NOMO-1 treated with DMSO at 0.1 percent for 48 hours (cell line): ENCODE data around the gene REEP1.

Source experiments
- DNase-seq: peaks from one replicate; lab custom pipeline; 2025; ENCODE audit not compliant: unreplicated experiment; lab: John Stamatoyannopoulos, UW

Gene REEP1

GRCh38 chr2:86226636-86227520 lies 110.5 kb downstream of the REEP1 start:
- no peak for DNase-seq

- peak; percentile 69 for DNase-seq
These were observed 111.4 kb downstream of the REEP1 start for GRCh38 chr2:86226070-86226469.

GRCh38 chr2:86225581-86225980 lies 111.8 kb downstream of the REEP1 start:
- peak; percentile 87 for DNase-seq

GRCh38 chr2:86224645-86225355 lies 112.6 kb downstream of the REEP1 start:
- DNase-seq: no peak

GRCh38 chr2:86223927-86224560 lies 113.4 kb downstream of the REEP1 start:
- DNase-seq: no peak

GRCh38 chr2:86223140-86223926 lies 114.1 kb downstream of the REEP1 start:
- DNase-seq: peak; percentile 13

- peak; percentile 66 for DNase-seq
These were observed 116.3 kb downstream of the REEP1 start for GRCh38 chr2:86221066-86221684.

- DNase-seq: no peak
These were observed 117.5 kb downstream of the REEP1 start for GRCh38 chr2:86219896-86220295.

- DNase-seq: no peak
These were observed 119.3 kb downstream of the REEP1 start for GRCh38 chr2:86218124-86218523.

- DNase-seq: peak; percentile 27
These were observed 120.6 kb downstream of the REEP1 start for GRCh38 chr2:86216575-86217555.

GRCh38 chr2:86214503-86214832 lies 123.0 kb downstream of the REEP1 start:
- no peak for DNase-seq

- DNase-seq: no peak
These were observed 123.5 kb downstream of the REEP1 start for GRCh38 chr2:86213699-86214502.

- no peak for DNase-seq
These were observed 124.4 kb downstream of the REEP1 start for GRCh38 chr2:86213056-86213455.

- DNase-seq: no peak
These were observed 125.6 kb downstream of the REEP1 start for GRCh38 chr2:86211796-86212188.

- no peak for DNase-seq
These were observed 126.2 kb downstream of the REEP1 start for GRCh38 chr2:86211033-86211795.

- DNase-seq: no peak
These were observed 133.0 kb downstream of the REEP1 start for GRCh38 chr2:86204458-86204857.

- DNase-seq: no peak
These were observed 133.8 kb downstream of the REEP1 start for GRCh38 chr2:86203614-86204013.

- DNase-seq: no peak
These were observed 134.7 kb downstream of the REEP1 start for GRCh38 chr2:86202702-86203101.
